Upper lobe of right lung (tissue), 1 donor: ENCODE results near the gene DLG2. TPM values are rescaled to one million over a fixed set of nuclear protein-coding genes. Genes with fewer than 3 reads are reported as not detected.

Source experiments
- ATAC-seq: fragments of 200-7000 bp; cut with Tn5 transposase; one replicate; pipeline ENCODE4 v1.9.1; 2020; ENCODE audit warnings: mild to moderate bottlenecking, moderate library complexity
- DNase-seq: peaks from one replicate; pipeline ENCODE4 v3.0.0-alpha.2; 2020
- H3K27ac ChIP-seq: fragments of 200-600 bp; one replicate; pipeline ENCODE4 v1.8.0; 2022
- H3K27me3 ChIP-seq: fragments of 200-600 bp; one replicate; pipeline ENCODE4 v1.8.0; 2022; ENCODE audit warnings: mild to moderate bottlenecking
- H3K36me3 ChIP-seq: fragments of 200-600 bp; one replicate; pipeline ENCODE4 v1.8.0; 2022
- H3K4me1 ChIP-seq: fragments of 200-600 bp; one replicate; pipeline ENCODE4 v1.8.0; 2022
- H3K4me3 ChIP-seq: fragments of 200-600 bp; one replicate; pipeline ENCODE4 v1.8.0; 2022; ENCODE audit warnings: mild to moderate bottlenecking
- H3K9me3 ChIP-seq: fragments of 200-600 bp; one replicate; pipeline ENCODE4 v1.8.0; 2022
- intact Hi-C: fragments of 100-400 bp; cut with DNase I; formaldehyde crosslinking; loops from one replicate; pipeline ENCODE4 v1.11.0; 2022
- total RNA-seq: library from RNA; stranded (reverse); fragmentation: NEBNext Ultra II Directional; extraction: Animal tissue kit (Norgen Biotek cat#: 25700); gene quantifications from one replicate; pipeline ENCODE4 v1.2.1, GENCODE V29; 2021
- TF ChIP-seq, protein P1 (sequence below): fragments of 200-600 bp; IDR thresholded peaks from one replicate; pipeline ENCODE4 v1.8.0; 2022; ENCODE audit warnings: antibody characterized with exemption
- donor health status: DM: no; HTN: yes; CAD: no; lungs with severe emphysema.

DLG2 gene
- total RNA-seq, 1 donor from 2014 or later = 9.7 TPM

- TF ChIP-seq, protein P1, sequence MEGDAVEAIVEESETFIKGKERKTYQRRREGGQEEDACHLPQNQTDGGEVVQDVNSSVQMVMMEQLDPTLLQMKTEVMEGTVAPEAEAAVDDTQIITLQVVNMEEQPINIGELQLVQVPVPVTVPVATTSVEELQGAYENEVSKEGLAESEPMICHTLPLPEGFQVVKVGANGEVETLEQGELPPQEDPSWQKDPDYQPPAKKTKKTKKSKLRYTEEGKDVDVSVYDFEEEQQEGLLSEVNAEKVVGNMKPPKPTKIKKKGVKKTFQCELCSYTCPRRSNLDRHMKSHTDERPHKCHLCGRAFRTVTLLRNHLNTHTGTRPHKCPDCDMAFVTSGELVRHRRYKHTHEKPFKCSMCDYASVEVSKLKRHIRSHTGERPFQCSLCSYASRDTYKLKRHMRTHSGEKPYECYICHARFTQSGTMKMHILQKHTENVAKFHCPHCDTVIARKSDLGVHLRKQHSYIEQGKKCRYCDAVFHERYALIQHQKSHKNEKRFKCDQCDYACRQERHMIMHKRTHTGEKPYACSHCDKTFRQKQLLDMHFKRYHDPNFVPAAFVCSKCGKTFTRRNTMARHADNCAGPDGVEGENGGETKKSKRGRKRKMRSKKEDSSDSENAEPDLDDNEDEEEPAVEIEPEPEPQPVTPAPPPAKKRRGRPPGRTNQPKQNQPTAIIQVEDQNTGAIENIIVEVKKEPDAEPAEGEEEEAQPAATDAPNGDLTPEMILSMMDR = no peak
- Histone ChIP-seq H3K9me3 (no peaks in the 10 kb centered on the region), H3K4me1 (no peaks in the 10 kb centered on the region), H3K27me3 (no peaks in the 10 kb centered on the region), H3K27ac (no peak overlapping the region), H3K4me3 (no peak overlapping the region), H3K36me3 (no peaks in the 10 kb centered on the region)
- intact Hi-C loops = no loop called here
- ATAC-seq = no peak
- DNase-seq = no peak
Observed at GRCh38 chr11:83628622-83629355, 1998.4 kb downstream of the DLG2 start.

DNA sequence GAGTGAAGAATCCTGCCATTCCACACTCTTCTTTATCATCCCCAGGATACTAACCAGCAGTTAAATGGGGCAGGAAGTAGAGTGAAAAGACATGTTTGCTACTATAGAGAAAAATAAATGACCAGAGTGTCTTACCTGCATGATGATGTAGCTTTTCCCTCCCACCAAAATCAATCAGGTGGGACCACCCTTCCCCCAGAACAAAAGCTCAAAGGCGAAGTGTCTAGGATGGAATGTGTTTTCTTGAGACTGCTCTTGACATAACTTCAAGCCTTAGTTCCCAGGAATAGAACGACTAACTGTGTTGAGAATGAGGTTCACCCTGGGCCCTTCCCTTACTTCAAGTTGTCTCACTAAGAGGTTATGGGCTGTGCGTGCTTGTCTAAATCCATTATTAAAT is 2001.8 kb downstream of the DLG2 start:
- Histone ChIP-seq H3K9me3 (no peaks in the 10 kb centered on the region), H3K4me1 (no peaks in the 10 kb centered on the region), H3K27me3 (no peaks in the 10 kb centered on the region), H3K36me3 (no peaks in the 10 kb centered on the region), H3K27ac (no peak overlapping the region), H3K4me3 (no peak overlapping the region)
- intact Hi-C loops = no loop called here
- ATAC-seq = no peak
- DNase-seq = no peak
- TF ChIP-seq, protein P1 = no peak

DNA sequence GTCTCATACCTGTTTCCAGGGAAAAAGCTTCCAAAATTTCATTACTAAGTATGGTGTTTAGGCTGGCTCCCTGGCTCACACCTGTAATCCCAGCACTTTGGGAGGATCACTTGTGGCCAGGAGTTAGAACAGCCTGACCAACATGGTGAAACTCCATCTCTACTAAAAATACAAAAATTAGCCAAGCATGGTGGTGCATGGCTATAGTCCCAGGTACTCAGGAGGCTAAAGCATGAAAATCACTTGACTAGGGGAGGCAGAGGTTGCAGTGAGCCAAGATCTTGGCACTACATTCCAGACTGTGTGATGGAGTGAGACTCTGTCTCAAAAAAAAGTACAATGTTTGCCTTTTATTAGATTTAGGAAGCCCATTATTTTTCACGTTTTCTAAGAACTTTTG is 2009.5 kb downstream of the DLG2 start:
- TF ChIP-seq, protein P1 = no peak
- ATAC-seq (no peak), DNase-seq (no peak)
- Histone ChIP-seq H3K27ac (no peak overlapping the region), H3K27me3 (no peaks in the 10 kb centered on the region), H3K9me3 (no peaks in the 10 kb centered on the region), H3K36me3 (no peaks in the 10 kb centered on the region), H3K4me1 (no peaks in the 10 kb centered on the region), H3K4me3 (no peak overlapping the region)
- intact Hi-C loops = no loop called here

GRCh38 chr11:83613767-83614121 is 2013.4 kb downstream of the DLG2 start:
- no peak overlapping the region for H3K4me3 ChIP-seq
- H3K9me3 ChIP-seq = no peaks in the 10 kb centered on the region
- H3K4me1 ChIP-seq = no peaks in the 10 kb centered on the region
- H3K27ac ChIP-seq = no peak overlapping the region
- DNase-seq (no peak), ATAC-seq (no peak)
- intact Hi-C loops = no loop called here
- no peaks in the 10 kb centered on the region for H3K36me3 ChIP-seq
- TF ChIP-seq, protein P1 = no peak
- H3K27me3 ChIP-seq = no peaks in the 10 kb centered on the region

DNA sequence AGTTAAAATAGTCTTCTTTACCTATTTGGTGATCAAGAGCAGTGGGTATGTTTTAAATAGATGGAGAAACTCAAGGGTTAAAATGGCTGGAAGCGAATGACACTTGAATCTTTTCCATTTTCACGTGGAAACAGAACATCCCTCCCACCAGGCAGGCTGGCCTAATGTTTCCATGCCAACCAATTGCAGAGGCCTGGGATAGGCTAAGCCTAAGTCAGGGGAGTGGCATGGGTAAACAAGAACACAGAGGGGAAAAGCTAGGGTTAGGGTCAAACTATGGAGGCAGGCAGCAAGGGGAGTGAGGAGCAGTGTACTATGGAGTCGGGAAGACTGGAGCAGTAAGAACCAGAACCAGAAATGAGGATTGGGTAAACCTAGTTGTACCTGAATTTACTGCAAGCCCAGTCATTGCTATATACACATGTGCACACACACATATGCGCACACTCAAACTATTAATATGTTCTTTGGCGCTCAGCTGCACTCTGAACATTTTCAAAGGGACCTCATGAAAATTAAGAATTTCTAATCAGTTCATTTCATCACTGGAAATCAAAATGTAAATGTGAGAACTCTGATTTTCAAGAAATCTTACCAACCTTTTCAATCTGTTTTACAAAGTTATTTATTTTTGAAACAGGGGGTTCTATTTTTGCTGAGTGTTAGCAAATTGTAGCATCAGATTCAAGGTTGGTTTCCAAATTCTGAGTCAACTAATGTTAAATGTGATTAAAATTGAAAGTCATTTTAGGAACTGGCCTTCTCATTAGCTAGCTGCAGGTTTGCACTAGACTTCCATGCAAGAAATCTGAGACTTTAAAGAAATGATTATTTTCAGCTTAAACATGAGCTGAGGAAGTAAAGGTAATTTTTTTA is 2014.0 kb downstream of the DLG2 start:
- no peaks in the 10 kb centered on the region for H3K27me3 ChIP-seq

More for the DNA sequence above, 2014.0 kb downstream of the DLG2 start:
- intact Hi-C loops = no loop called here
- TF ChIP-seq, protein P1 = no peak
- H3K4me3 ChIP-seq = no peak overlapping the region
- no peaks in the 10 kb centered on the region for H3K36me3 ChIP-seq
- ATAC-seq = no peak
- no peak for DNase-seq
- no peak overlapping the region for H3K27ac ChIP-seq
- no peaks in the 10 kb centered on the region for H3K4me1 ChIP-seq
- no peaks in the 10 kb centered on the region for H3K9me3 ChIP-seq
